Amniotic epithelial cell (primary cell): ENCODE results near the gene CDC27.
"Not testable (repeated sequence)": the region's sequence is repeated elsewhere in the genome, so short reads cannot be mapped to it uniquely, and the experiment has no call there.

Experiments used
- DNase-seq: peaks from one replicate; pipeline ENCODE4 v3.0.0-alpha.2; 2010; ENCODE audit warnings: low read depth

The CDC27 gene

DNA sequence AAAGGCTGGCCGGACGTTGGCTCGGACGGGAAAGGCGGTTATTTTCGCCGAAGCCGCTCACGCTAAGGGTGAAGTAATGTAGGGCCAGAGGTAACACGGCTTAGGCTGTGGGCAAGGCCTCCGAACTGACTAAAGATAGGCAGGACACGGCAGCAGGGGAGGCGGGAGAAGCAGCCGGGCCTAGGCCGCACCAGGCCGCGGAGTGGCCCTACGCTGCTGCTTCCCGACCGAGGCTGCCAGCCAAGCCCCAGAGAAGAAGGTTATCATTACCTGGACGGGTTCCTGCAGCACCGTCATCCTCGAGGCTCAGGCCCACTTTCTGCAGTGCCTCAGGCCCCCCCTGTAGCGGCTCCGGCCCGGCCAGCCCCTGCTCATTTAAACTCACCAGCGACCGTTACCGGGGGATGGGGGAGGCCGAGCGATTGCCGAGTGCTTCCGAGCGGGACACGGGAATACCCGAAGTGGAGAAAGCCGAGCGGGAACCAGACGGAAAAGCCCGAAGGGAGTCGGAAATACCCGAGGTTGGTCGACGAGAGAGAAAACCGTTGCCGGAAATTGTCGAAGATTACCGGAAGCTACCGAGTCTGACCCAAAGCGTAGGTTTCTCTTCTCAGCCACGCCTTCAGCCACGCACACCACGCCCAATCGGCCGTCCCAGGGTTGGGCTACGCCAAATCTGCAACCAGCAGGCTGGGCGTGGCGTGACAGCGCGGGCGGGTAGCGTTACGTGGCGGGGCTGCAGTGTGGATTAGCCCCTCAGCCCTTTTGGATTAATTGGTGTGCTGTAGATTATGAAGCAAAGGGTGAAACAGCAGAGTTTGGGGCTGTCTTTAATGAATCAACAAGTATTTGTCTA is at the start of gene CDC27:
Gene CDC27, minus strand, starts transcription at position 420 of the 856 bp plus-strand sequence. Its CDS starts 123 bp downstream, at position 297.
- DNase-seq, result peak; percentile 94

DNA sequence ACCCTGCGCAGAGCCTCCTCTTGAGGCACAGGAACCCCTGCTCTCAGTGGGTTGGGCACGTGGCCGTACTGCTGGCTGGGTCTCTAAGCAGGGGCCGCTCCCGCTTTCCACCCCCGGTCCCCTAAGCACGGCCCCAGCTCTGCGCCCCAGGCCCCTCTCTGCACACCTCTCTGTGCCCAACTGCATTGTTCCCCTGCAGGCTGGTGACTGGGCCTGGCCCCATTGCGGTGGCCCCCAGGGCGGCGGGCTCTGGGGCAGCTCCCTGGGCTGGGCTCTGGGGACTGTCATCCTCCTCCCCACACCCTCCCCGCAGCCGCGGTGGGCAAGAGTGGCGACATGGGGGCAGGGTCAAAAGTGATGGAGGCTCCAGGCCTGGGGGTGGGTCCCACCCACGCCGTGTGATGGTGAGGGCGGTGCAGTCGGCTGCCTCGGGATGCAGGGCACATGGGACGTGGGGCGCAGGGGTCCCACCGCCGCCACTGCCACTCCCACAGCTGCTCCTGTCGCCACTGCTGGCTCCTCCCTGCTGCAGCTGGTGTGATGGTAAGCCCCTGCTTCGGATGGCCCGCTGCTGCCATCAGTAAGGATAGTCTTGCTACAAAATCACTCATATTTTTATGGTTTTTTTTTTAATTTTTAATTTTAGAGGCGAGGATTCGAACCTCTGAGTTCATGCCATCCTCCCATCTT is 49.4 kb upstream of the CDC27 start:
- no peak for DNase-seq

GRCh38 chr17:47237841-47238240 is 48.7 kb upstream of the CDC27 start:
- DNase-seq, result no peak

GRCh38 chr17:47235923-47236322 is 46.8 kb upstream of the CDC27 start:
- no peak for DNase-seq

- DNase-seq, result no peak
These were observed 46.4 kb upstream of the CDC27 start for GRCh38 chr17:47235506-47235905.

DNA sequence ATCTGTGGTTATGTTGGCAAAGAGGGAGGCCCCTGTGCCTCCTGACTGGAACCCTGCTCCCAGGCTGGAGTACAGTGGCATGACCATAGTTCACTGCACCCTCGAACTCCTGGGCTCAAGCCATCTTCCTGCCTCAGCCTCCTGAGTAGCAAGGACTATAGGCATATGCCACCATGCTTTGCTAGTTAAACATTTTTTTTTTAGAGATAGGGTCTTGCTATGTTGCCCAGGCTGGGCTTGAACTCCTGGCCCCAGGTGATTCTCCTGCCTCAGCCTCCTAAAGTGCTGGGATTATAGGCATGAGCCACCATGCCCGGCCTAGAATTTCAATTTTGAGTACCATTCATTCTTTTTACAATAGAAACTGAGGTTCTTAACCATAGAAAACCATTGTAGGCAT is 43.4 kb upstream of the CDC27 start:
- DNase-seq, result no peak

- no peak for DNase-seq
These were observed 42.8 kb upstream of the CDC27 start for GRCh38 chr17:47231866-47232265.

GRCh38 chr17:47231334-47231733 is 42.2 kb upstream of the CDC27 start:
- no peak for DNase-seq

GRCh38 chr17:47230864-47231263 is 41.8 kb upstream of the CDC27 start:
- DNase-seq, result no peak

DNA sequence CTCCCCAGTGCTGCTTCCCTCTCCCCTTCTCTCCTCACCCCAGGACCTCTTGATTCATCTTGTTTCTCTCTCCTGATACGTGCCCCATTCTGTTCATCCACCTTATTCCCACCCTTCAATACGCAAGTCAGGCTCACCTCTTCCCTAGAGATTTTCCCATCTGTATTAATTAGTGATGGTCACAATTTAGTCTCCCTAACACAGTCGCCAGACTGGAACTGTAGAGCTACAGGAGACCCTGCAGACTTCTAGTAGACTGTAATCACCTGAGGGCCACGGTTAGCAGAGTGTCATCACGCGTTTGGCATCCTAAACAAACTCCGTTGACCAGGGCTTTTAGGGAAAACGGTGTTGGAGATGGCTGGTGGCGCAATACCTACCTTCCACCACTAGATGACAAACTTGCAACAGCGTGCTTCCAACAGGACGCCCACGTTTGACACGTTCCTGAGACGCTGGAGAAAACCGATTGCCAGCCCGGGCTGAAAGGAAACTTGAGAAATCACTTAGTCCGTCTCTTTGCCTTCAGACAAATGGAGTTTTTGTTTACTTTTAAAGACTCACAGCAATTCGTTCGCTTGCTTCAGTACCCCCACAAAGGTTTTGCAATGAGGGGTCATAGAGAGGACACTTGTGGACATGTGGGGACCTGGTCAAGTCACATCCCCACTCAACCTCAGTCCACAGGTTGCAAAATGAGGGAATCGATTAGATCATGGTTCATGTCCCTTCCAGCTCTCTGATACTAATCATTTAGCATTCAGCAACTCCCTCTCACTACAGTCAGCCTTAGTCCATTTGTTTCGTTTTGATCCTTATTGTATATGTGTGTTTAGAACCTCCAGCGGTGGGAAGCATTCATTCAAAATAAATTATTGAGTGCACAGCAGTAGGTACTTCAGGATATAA is 40.7 kb upstream of the CDC27 start:
- DNase-seq, result peak; percentile 94

GRCh38 chr17:47227862-47228261 is 38.8 kb upstream of the CDC27 start:
- DNase-seq, result no peak

GRCh38 chr17:47225911-47226688 is 37.0 kb upstream of the CDC27 start:
- no peak for DNase-seq

- peak; percentile 84 for DNase-seq
These were observed 36.4 kb upstream of the CDC27 start for GRCh38 chr17:47225436-47225858.

DNA sequence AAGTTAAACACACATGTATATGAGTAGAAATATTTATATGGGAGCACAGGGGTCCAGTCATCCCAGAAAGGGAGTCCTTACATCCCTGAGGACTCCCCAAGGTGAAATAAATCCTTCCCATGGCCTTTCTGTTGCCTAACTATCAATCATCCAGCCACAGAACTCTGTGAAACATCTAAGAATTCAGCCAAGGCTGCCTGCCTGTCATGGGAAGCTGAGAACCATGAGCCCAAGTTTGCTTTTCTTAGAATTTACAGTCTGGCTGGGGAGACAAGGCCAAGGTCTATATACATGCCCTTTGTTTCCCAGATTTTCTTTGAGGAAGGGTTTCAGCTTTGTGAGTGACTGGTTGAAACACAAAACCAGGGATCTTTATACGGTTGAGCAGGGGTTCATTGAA is 35.9 kb upstream of the CDC27 start:
- peak; percentile 83 for DNase-seq

DNA sequence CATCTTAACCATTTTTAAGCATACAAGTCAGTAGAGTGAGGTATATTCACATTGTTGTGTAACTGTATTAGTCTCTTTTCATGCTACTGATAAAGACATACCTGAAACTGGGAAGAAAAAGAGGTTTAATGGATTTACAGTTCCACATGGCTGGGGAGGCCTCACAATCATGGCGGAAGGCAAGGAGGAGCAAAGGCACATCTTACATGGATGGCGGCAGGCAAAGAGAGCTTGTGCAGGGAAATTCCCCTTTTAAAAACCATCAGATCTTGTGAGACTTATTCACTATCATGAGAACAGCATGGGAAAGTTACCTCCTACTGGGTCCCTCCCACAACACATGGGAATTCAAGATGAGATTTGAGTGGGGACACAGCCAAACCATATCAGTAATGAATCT is 35.0 kb upstream of the CDC27 start:
- not testable (repeated sequence) for DNase-seq

DNA sequence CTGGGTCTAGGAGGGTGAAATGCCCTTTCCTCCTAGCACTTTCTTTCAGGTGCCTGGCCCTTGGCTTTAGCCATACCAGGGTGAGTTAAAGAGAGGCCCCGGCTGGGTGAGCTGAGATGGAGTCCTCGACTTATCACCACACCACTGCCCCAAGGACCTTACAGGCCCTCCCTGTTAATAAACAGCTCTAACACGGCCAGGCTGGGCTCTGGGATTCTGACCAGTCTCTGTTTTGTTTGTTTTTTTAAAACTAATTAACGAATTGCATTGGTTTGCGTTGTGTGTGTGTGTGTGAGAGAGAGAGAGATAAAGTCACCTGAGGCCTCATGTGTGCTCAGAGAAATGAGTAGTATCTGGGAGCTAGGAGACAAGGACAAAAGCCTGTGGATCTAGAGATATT is 34.4 kb upstream of the CDC27 start:
- DNase-seq, result no peak

- no peak for DNase-seq
These were observed 33.9 kb upstream of the CDC27 start for GRCh38 chr17:47223007-47223406.

GRCh38 chr17:47222047-47222446 is 33.0 kb upstream of the CDC27 start:
- no peak for DNase-seq

DNA sequence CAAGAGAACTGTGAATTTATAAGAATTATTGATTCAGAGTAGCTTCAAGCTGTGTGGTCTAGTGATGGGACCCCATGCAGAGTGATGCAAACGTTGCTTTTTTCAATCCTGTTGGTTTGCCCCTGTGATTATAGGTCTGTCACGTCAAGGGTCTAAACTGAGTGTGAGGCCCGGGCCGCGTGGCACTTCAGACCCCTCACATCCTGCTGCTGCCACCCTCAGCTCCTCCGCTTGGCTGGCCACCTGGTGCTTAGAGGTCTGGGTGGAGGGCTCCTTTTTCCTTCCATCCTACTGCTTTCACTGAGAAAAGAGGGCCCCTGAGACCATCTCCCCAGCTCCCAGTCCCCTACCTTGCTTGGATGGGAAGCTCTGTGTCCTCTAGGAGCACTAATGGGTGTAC is 32.1 kb upstream of the CDC27 start:
- DNase-seq, result no peak

- DNase-seq, result no peak
These were observed 31.5 kb upstream of the CDC27 start for GRCh38 chr17:47220531-47220999.
